ENCODE results near the gene PPM1F.

GRCh38 chr22:21923163-21923561 lies 29.5 kb downstream of the PPM1F start:
- no peak for TF ChIP-seq CTCF (IDR thresholded peaks at IDR 0.05; ENCODE audit: low read depth, low read length, missing input control)
- TF ChIP-seq RXRA (IDR thresholded peaks at IDR 0.05): no peak
- no peak for TF ChIP-seq TAF1 (conservative IDR thresholded peaks at IDR 0.05)
- no peak for TF ChIP-seq SP1 (IDR thresholded peaks at IDR 0.05)
- TF ChIP-seq ZBTB33 (IDR thresholded peaks at IDR 0.05): no peak
- no peak for TF ChIP-seq EGR1 (IDR thresholded peaks at IDR 0.05; ENCODE audit: low read depth in 2 of 2)
- no peak for TF ChIP-seq GABPA (IDR thresholded peaks at IDR 0.05 in 1 of 2, conservative IDR thresholded peaks at IDR 0.05 in 1 of 2)
- no peak for TF ChIP-seq JUND (IDR thresholded peaks at IDR 0.05)
- TF ChIP-seq MAX (IDR thresholded peaks at IDR 0.05): no peak
- no peak for TF ChIP-seq YY1 (IDR thresholded peaks at IDR 0.05)
- TF ChIP-seq HNF4G (IDR thresholded peaks at IDR 0.05): no peak
- no peak for TF ChIP-seq REST (IDR thresholded peaks at IDR 0.05)
- no peak for TF ChIP-seq FOXA1 (IDR thresholded peaks at IDR 0.05)
- TF ChIP-seq RAD21 (IDR thresholded peaks at IDR 0.05): no peak

All from liver (tissue), 3 donors.